ENCODE data around the gene TOP2A.
"Not testable (repeated sequence)": the region's sequence is repeated elsewhere in the genome, so short reads cannot be mapped to it uniquely, and the experiment has no call there.

TOP2A gene

DNA sequence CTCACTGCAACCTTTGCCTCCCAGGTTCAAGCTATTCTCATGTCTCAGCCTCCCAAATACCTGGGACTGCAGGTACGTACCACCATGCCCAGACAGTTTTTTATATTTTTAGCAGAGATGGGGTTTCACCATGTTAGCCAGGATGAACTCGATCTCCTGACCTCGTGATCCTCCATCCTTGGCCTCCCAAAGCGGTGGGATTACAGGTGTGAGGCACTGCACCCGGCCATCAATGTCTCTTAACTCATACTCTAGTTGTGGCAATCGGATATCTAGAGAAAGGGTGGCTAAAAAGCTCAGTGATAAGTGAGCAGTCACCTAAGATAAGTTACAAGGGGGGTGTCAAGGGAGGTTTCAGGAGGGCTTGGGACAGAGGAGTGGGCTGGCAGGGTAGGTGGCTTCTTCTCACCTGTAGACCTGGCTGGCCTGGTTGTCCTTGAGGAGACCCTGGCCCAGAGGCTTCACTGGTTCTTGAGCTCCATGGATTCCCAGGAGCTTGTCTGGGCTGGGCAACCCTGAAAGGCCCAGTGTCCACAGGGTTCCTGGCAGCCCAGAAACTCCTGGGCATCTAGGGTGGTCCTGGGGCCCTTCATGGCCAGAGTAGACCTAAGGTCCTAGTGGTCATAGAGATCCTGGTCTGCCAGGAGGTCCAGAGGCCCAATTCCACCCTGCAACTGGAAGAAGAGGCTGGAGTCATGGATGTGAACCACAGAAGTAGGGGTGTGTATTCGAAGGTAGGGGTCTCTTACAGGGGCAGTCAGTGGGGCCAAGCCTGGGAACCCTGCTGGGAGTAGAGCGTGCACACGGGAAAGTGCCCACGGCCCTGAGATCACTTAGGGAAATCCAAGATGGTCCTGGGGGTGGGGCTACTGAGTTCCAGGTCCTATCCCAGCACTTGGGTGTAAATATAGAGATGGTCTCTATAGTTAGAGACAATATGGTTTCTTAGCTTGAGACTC, 12.9 kb upstream of the TOP2A start:
- no peak for DNase-seq (ENCODE audit: low read depth in 2 of 2, low spot score in 1 of 2)

DNA sequence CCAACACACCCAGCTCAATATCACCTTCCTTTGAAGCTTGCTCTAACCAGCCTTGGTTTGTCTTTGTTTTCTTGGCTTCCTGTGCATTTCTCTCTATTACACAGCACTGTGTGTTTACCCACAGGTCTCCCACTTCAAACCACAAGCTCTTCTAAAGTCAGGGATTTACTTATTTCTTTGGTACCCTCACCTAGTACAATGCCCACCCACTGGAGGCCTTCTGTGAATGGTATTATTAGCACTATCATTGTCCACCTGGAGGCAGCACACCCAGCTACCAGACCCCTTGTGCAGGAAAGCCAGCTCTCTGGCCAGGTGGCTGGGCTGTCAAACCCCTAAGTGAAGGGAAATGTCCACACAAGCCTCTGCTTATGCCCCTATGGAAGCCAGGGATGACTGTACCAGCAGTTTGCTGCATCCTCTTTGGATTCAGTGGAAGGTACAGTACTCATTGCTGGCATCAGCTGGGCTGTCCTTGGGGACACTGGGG, 9.4 kb upstream of the TOP2A start:
- no peak for DNase-seq (ENCODE audit: low read depth in 2 of 2, low spot score in 1 of 2)

DNA sequence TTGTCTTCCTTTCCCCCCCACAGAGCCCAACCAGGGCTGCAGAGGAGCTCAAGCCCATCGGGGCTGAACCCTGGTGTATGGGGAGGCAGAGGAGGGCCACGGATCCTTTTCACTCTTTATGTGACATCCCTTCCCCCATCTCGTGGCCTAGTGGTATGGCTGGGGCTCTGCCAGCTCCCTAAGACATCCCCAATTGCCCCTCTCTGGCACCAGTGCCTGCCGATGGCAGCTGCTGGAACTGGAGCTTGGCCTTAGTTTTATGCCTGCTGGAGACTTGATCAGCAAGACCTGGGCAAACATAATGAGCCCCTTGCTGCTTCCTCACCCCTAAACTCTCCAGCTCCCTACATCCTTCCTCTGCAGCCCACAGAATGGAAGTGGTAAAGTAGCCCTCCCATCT, 8.0 kb upstream of the TOP2A start:
- DNase-seq (ENCODE audit: low read depth in 2 of 2, low spot score in 1 of 2): no peak

DNA sequence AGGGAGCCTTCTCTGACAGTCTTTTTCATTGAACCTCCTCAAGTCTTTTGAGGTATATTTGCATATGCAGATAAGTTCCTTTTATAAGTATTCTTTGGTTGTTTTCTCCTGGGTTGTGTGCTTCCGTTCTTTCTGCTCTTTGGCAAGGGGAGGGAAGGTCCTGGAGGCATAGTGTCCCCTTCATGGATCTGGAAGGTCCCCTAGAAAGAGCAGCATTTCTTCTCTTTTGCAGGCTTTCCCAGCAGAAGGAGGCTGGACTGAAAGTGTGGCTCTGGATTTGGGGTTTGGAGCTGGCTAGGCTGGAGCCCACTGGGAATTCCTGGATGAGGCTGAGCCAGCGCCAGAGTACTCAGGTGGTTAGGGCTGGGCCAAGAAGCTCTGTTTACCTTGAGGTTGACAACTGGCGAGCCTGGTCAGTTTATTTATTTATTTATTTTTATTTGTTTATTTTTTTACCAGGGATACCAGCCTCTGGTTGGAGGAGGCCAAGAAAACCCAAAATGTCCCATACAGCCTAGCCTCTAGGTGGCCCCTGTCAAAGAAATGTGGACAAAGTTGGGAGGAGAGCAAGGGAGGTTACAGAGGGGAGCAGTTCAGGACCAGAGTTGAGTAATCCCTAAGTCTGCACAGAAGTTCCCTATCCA, 5.4 kb upstream of the TOP2A start:
- DNase-seq (ENCODE audit: low read depth in 2 of 2, low spot score in 1 of 2): no peak

DNA sequence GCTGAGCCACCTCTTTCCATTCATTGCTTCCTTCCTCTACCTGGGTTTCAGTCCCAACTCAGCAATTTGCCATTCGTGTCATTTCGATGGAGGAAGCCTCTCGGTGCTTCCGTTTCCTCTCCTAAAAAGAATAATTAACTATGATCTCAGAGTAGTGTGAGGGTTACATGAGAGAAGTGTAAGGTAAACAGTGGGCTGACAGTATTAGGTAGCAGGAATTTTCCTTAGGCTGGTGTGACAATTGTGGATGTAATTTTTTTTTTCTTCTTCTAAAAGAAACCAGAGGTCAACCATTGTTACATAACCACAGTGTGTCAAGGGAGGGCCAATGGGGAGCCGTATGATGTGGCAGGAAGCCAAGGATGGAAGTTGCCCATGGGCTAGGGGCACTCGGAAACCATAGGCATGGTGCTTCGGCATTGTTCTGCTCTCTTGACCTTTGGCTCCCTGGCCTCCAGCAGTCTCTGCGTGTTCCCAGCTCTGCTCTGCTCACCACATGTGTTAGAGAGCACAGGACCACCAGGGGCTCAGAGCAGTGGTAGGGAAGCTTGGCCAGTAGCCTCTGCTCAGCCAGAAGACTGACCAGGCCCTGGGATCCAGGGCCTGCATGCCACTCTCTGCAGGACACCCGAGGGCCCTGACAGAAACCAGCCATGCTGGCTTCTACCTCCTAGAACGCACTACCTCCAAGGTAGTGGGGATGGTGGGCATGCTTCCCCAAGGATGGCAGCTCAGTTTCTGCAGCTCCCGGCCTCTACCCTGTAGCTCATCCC, 2.0 kb upstream of the TOP2A start:
- DNase-seq (ENCODE audit: low read depth in 2 of 2, low spot score in 1 of 2): no peak

DNA sequence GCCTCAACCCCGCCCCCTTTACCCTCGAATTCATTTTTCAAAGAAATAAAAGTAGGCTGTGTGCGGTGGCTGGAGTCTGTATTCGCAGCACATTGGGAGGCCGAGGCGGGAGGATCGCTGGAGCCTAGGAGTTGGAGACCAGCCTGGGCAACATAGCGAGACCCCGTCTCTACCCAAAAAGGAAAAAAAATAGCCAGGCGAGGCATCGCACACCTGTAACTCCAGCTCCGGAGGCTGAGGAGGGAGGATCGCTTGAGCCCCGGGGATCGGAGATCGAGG, 671 bp upstream of the TOP2A start:
- no peak for DNase-seq (ENCODE audit: low read depth in 2 of 2, low spot score in 1 of 2)

DNA sequence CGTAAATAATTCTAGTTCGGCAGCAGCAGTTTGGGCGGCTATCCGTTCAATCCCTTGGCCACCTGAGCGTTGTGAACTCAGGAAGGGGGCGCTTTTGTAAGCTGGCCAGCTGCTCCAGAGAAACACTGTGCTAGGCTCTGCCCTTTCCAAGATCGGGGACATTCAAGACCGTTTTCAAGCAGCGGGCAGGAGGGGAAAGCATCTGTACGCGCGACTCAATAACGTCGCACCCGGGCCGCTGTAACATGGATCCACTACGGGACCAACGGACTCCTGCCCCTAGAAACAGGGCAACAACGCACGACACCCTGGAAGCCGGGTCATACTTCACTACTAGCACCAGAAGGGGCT, 463 bp downstream of the TOP2A start:
- DNase-seq (ENCODE audit: low read depth in 2 of 2, low spot score in 1 of 2): no peak

DNA sequence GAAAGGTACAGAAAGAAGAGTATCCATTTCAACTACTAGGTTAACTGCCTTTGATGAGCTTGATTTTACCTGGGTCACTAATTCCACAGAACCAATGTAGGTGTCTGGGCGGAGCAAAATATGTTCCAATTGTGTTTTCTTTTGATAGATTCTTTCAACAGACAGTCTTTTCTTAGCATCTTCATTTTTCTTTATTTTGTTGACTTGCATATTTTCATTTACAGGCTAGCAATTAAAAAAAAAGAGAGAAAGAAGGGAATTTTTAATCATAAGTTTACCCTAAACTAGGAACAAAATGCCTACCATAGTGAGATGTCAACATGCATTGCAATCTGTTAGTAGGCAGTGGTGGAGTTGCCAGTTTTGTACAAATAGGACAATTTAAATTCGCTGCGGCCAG, 1.0 kb downstream of the TOP2A start:
- no peak for DNase-seq (ENCODE audit: low read depth in 2 of 2, low spot score in 1 of 2)

DNA sequence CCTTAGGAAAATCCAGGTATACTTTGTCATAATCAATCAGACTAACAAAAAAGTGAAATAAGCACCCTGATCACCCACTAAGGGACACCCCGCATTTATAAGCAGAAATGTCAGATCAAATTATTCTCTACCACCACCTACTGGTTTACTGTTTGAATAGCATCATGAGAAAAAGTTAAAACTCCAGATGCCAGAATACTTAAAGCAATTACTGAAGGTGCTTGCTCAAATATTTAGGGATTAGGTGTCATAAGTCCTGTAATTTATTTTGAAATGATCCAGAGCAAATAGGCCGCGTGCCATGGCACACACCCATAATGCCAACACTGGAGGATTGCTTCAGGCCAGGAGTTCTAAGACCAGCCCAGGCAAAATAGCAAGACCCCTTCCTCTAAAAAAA, 2.3 kb downstream of the TOP2A start:
- no peak for DNase-seq (ENCODE audit: low read depth in 2 of 2, low spot score in 1 of 2)

DNA sequence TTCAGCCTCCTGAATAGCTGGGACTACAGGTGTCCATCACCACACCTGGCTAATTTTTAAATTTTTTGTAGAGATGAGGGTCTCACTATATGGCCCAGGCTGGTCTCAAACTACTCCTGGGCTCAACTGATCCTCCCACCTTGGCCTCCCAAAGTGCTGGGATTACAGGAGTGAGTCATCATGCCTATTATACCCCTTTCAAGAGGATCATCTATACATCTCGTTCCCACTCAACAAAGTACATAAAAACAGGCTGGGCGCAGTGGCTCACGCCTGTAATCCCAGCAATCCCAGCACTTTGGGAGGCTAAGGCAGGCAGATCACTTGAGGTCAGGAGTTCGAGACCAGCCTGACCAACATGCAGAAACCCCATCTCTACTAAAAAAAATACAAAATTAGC, 3.4 kb downstream of the TOP2A start:
- DNase-seq (ENCODE audit: low read depth in 2 of 2, low spot score in 1 of 2): not testable (repeated sequence)

DNA sequence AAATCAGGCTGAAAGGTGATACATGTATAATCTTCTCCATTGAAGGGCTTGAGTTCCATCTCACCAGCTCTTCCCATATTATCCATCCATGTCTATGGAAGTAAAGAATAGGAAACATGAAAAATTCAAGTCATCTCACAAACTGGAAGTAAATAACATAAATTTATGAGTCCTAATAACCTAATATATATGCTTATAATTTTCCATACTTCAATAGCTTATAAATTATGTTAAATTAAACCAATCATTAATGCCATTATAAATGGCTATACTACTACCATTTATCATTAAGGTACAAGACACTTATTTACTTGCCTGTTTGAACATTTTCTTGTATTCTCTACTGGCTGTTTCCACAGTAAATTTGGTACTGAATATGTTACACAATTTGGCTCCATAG, 4.8 kb downstream of the TOP2A start:
- no peak for DNase-seq (ENCODE audit: low read depth in 2 of 2, low spot score in 1 of 2)

DNA sequence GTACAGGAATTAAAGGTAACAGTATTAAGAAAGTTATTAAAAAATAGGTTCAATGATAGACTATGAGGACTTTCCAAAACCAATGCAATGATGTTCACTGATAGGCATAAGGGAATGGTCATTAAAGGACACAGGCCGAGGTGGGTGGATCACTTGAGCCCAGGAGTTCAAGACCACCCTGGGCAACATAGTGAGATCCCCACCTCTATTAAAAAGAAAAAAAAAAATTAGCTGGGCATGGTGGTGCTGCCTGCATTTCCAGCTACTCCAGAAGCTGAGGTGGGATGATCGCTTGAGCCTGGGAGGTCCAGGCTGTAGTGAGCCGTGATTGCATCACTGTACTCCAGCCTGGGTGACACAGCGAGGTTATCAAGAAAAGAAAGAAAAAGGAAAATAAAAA, 5.9 kb downstream of the TOP2A start:
- no peak for DNase-seq (ENCODE audit: low read depth in 2 of 2, low spot score in 1 of 2)

DNA sequence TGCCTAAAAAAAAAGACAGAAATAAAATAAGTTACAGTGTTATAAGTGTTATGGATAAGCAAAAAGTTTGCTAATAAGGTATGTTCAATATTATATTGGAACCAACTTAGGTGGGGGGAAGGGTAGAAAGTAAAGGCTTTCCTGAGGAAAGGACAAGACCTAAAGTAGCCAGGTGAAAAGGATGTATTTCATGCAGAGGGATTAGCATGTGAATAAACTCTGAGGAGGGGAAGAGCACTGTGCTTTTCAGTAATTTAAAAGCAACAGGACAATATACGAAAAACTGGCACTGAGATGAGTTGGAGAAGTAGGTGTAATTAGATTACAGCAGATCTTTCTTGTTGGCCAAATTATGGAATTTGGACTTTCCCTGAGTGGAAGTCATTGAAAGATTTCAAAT, 7.6 kb downstream of the TOP2A start:
- DNase-seq (ENCODE audit: low read depth in 2 of 2, low spot score in 1 of 2): no peak

DNA sequence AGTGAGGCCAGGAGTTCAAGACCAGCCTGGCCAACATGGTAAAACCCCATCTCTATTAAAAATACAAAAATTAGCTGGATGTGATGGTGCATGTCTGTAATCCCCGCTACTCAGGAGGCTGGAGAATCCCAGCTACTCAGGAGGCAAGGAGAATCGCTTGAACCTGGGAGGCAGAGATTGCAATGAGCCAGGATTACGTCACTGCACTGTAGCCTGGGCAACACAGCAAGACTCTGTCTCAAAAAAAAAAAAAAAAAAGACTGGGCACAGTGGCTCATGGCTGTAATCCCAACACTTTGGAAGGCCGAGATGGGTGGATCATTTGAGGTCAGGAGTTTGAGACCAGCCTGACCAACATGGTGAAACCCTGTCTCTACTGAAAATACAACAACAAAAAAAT, 8.2 kb downstream of the TOP2A start:
- not testable (repeated sequence) for DNase-seq (ENCODE audit: low read depth in 2 of 2, low spot score in 1 of 2)

DNA sequence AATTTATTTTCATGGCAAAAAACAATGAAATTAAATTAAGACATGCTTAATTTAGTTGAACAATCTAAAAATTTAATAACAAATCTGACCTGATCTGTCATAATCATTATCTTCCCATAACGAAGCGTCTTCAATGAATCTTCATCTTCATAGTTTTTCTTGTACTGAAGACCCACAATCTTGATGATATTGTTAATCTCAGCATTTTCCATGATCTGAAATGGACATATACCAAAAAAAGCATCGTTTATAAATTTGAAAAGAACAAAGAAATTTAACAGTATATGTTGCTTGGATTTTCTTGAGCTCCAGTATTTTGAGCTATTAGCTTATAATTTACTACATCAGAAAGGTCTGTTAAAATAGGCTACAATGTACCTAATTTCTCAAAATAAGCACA, 10.2 kb downstream of the TOP2A start:
- no peak for DNase-seq (ENCODE audit: low read depth in 2 of 2, low spot score in 1 of 2)

DNA sequence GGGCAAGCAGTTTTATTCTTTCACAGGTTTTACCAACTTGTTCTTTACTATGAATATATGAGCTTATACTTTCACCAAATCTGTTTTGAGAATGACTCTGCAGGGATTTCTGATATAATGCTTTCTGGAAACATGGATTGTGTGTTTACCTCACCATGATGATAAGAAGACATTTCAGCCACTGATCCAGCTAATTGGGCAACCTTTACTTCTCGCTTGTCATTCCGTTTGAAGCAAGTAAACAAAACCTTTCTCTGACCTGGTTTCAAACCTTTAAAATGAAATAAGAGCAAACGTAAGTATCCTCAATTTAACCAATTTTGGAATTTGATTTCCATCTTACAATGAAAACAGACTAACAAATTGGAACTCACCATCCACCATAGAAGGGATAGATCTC, 13.7 kb downstream of the TOP2A start:
- DNase-seq (ENCODE audit: low read depth in 2 of 2, low spot score in 1 of 2): no peak

DNA sequence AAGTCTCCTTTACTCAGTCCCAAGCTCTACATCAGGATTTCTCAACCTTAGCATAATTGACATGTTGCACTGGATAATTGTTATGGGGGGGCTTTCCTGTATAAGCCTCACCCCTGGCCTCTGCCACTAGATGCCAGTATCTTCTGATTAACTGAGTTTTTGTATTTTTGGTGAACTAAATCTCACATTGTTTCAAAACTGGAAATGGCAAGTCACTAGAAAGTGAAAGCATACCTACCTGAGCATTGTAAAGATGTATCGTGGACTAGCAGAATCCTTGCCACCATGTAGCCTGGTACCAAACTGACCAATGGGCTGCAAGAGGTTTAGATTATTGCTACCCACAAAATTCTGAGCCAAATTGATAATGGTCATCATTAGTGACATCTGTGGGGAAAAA, 15.0 kb downstream of the TOP2A start:
- no peak for DNase-seq (ENCODE audit: low read depth in 2 of 2, low spot score in 1 of 2)

DNA sequence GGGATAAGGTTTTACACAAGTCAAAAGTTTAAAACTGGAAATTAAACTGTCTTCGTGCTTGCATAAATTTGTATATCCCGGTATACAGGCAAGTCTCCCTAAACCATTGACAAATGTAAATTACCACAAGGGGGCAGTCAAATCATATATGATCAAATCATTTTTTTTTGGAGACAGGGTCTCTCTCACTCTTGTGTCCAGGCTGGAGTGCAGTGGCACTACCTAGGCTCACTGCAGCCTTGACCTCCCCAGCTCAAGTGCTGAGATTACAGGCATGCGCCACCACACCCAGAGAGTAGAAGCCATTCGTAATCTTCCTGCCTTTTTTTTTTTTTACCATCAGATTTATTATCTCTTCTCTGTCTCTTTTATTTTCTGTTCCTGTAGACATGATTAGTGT, 18.5 kb downstream of the TOP2A start:
- no peak for DNase-seq (ENCODE audit: low read depth in 2 of 2, low spot score in 1 of 2)

DNA sequence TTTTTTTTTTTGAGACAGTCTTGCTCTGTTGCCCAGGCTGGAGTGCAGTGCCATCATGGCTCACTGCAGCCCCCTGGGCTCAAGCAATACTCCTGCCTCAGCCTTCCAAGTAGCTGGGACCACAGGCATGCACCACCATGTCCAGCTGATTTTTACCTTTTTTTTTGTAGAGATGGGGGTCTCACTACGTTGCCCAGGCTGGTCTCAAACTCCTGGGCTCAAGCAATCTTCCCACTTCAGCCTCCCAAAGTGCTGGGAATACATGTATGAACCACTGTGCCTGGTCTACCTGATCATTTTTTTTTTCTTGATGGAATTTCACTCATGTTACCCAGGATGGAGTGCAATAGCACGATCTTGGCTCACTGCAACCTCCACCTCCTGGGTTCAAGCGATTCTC, 31.1 kb downstream of the TOP2A start:
- DNase-seq (ENCODE audit: low read depth in 2 of 2, low spot score in 1 of 2): not testable (repeated sequence)

DNA sequence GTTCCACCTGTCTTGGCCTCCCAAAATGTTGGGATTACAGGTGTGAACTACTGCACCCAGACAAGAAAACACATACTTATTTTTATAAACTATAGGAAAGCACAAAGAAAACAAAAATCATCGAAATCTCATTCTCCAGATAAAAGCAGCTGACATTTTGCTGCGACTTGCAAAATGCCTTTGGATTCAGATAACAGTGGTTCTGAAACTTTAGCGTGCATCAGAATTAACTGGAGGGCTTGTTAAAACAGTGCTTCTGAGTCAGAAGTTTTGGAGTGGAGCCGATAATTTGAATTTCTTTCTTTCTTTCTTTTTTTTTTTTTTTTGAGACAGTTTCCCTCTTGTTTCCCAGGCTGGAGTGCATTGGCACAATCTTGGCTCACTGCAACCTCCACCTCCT, 35.4 kb downstream of the TOP2A start:
- no peak for DNase-seq (ENCODE audit: low read depth in 2 of 2, low spot score in 1 of 2)

DNA sequence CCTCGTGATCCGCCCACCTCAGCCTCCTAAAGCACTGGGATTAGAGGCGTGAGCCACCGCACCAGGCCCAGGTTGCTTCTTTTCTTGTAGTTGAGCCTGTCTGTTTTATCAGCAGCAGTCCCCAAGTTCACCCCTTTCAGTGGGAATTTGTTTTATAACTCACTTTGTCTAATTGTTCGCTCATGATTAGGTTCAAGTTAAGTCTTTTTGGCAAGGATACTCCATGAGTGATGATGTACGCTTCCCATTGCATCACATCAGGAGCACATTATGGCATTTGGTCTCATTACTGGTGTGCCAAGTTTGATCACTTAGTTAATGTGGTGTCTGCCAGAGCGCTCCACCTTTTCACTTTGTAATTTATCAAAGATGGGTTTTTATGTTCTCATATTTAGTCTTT, 38.7 kb downstream of the TOP2A start:
- DNase-seq (ENCODE audit: low read depth in 2 of 2, low spot score in 1 of 2): no peak

DNA sequence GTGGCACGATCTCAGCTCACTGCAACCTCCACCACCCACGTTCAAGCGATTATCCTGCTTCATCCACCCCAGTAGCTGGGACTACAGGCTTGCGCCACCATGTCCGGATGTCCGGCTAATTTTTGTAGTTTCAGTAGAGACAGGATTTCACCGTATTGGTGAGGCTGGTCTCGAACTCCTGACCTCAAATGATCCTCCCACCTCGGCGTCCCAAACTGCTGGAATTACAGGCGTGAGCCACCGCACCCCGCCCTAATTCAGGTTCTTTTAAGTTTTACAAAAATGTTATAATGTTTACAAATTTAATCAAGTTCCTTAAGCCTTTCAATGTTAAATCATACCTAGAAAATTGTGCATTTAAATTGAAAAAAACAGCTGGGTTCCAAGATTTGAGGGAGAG, 39.9 kb downstream of the TOP2A start:
- no peak for DNase-seq (ENCODE audit: low read depth in 2 of 2, low spot score in 1 of 2)

All from stimulated activated CD8-positive, alpha-beta memory T cell treated with anti-CD3 and anti-CD28 coated beads, Interleukin-4, amount 100 ng/mL, for 4 hours (primary cell).